SU-DHL-6 (cell line): Measurements from ENCODE around the gene ADGRD2.

ENCODE experiments used
- H2AFZ ChIP-seq: fragments of 200-600 bp; sonication (generic); 2 replicates; pipeline ENCODE4 v1.6.1; 2014; ENCODE audit warnings: low read depth, mild to moderate bottlenecking, moderate library complexity, mixed read lengths, antibody characterized with exemption, low read length; ENCODE audit not compliant: severe bottlenecking
- H3F3A ChIP-seq: fragments of 200-600 bp; shearing (Covaris generic); 2 replicates; pipeline ENCODE4 v1.6.0; 2016; ENCODE audit warnings: antibody characterized with exemption, mild to moderate bottlenecking; ENCODE audit not compliant: insufficient read depth
- H3K27ac ChIP-seq: fragments of 200-600 bp; sonication (generic); 2 replicates; pipeline ENCODE4 v1.5.1; 2016; ENCODE audit warnings: low read depth, mild to moderate bottlenecking, low read length, moderate library complexity, mixed read lengths
- H3K27me3 ChIP-seq: fragments of 200-600 bp; sonication (generic), shearing (Covaris generic); 2 replicates; pipeline ENCODE4 v1.6.0; 2014; ENCODE audit warnings: mild to moderate bottlenecking, low read length
- H3K36me3 ChIP-seq: fragments of 200-600 bp; sonication (generic); 2 replicates; pipeline ENCODE4 v1.6.1; 2014; ENCODE audit warnings: mild to moderate bottlenecking, low read length, mixed read lengths
- H3K4me2 ChIP-seq: fragments of 300-600, 200-600 bp; shearing (Covaris generic), sonication (generic); 2 replicates; pipeline ENCODE4 v1.6.0; 2014; ENCODE audit warnings: low read length, low read depth, mild to moderate bottlenecking; ENCODE audit not compliant: poor library complexity, severe bottlenecking
- H3K4me3 ChIP-seq: fragments of 200-600 bp; sonication (generic); 2 replicates; pipeline ENCODE4 v1.5.1; 2014; ENCODE audit warnings: antibody characterized with exemption, low read length, mild to moderate bottlenecking, mixed read lengths; ENCODE audit not compliant: insufficient read depth, poor library complexity, severe bottlenecking
- H3K79me2 ChIP-seq: fragments of 200-600 bp; sonication (generic); 2 replicates; pipeline ENCODE4 v1.6.1; 2014; ENCODE audit warnings: mild to moderate bottlenecking, low read length, moderate library complexity; ENCODE audit not compliant: insufficient read depth
- H3K9ac ChIP-seq: fragments of 200-600 bp; sonication (generic); 2 replicates; pipeline ENCODE4 v1.7.0; 2014; ENCODE audit warnings: mild to moderate bottlenecking, low read length
- H3K9me2 ChIP-seq: fragments of 200-600 bp; sonication (generic); replicated peaks from 2 replicates; pipeline ENCODE4 v1.6.1; 2014; ENCODE audit warnings: low read length; ENCODE audit not compliant: insufficient read depth
- H3K9me3 ChIP-seq: fragments of 200-600 bp; sonication (generic); 2 replicates; pipeline ENCODE4 v1.6.1; 2014; ENCODE audit warnings: low read length, mixed read lengths; ENCODE audit not compliant: insufficient read depth
- H4K20me1 ChIP-seq: fragments of 200-600 bp; sonication (generic); 2 replicates; pipeline ENCODE4 v1.6.1; 2014; ENCODE audit warnings: low read depth, mild to moderate bottlenecking, antibody characterized with exemption, low read length, moderate library complexity, mixed read lengths
- CTCF ChIP-seq: fragments of 200-600 bp; sonication (generic); IDR thresholded peaks from one replicate; pipeline ENCODE4 v1.5.1; 2017; ENCODE audit warnings: antibody characterized with exemption, mild to moderate bottlenecking, low read length, moderate library complexity; ENCODE audit not compliant: insufficient read depth, poor library complexity, severe bottlenecking
- EZH2phosphoT487 ChIP-seq: fragments of 200-600 bp; sonication (generic), shearing (Covaris generic); conservative IDR thresholded peaks from 2 replicates; pipeline ENCODE4 v1.6.1; 2018; ENCODE audit warnings: mild to moderate bottlenecking, antibody characterized with exemption, low read length, moderate library complexity, mixed read lengths

Gene ADGRD2

GRCh38 chr9:124500796-124501611 is 50.8 kb downstream of the ADGRD2 start:
- TF ChIP-seq EZH2phosphoT487: no peak
- no peak for TF ChIP-seq CTCF
- no peak overlapping the region for H3K4me2 ChIP-seq
- no peak overlapping the region for H2AFZ ChIP-seq
- H4K20me1 ChIP-seq: no peaks in the 10 kb centered on the region
- H3K79me2 ChIP-seq: no peaks in the 10 kb centered on the region
- H3K9ac ChIP-seq: no peak overlapping the region
- no peaks in the 10 kb centered on the region for H3K9me2 ChIP-seq
- H3K9me3 ChIP-seq: no peaks in the 10 kb centered on the region
- no peaks in the 10 kb centered on the region for H3F3A ChIP-seq
- no peaks in the 10 kb centered on the region for H3K36me3 ChIP-seq
- no peak overlapping the region for H3K27ac ChIP-seq
- no peak overlapping the region for H3K4me3 ChIP-seq
- no peaks in the 10 kb centered on the region for H3K27me3 ChIP-seq

GRCh38 chr9:124501771-124502320 is 51.6 kb downstream of the ADGRD2 start:
- TF ChIP-seq EZH2phosphoT487 (no peak), CTCF (no peak)
- no peak overlapping the region for H3K27ac ChIP-seq
- H3K4me3 ChIP-seq: no peak overlapping the region
- H3K79me2 ChIP-seq: no peaks in the 10 kb centered on the region
- H3K9me3 ChIP-seq: no peaks in the 10 kb centered on the region
- no peaks in the 10 kb centered on the region for H3K9me2 ChIP-seq
- H3K9ac ChIP-seq: no peak overlapping the region
- no peaks in the 10 kb centered on the region for H3F3A ChIP-seq
- H2AFZ ChIP-seq: no peak overlapping the region
- H3K27me3 ChIP-seq: no peaks in the 10 kb centered on the region
- H3K4me2 ChIP-seq: no peak overlapping the region
- H3K36me3 ChIP-seq: no peaks in the 10 kb centered on the region
- H4K20me1 ChIP-seq: no peaks in the 10 kb centered on the region

GRCh38 chr9:124502711-124503702 is 52.8 kb downstream of the ADGRD2 start:
- no peaks in the 10 kb centered on the region for H3K9me2 ChIP-seq
- H3K4me3 ChIP-seq: no peak overlapping the region
- no peaks in the 10 kb centered on the region for H3K9me3 ChIP-seq
- TF ChIP-seq CTCF: no peak
- TF ChIP-seq EZH2phosphoT487: no peak
- no peaks in the 10 kb centered on the region for H3F3A ChIP-seq
- no peak overlapping the region for H3K9ac ChIP-seq
- H3K36me3 ChIP-seq: no peaks in the 10 kb centered on the region
- H3K4me2 ChIP-seq: no peak overlapping the region
- H4K20me1 ChIP-seq: no peaks in the 10 kb centered on the region
- no peaks in the 10 kb centered on the region for H3K79me2 ChIP-seq
- no peak overlapping the region for H2AFZ ChIP-seq
- no peaks in the 10 kb centered on the region for H3K27me3 ChIP-seq
- H3K27ac ChIP-seq: no peak overlapping the region
